GM19025 (cell line): ENCODE measurements around the gene COX7B2.

Source experiments
- ATAC-seq: cut with Tn5 transposase; IDR thresholded peaks from one replicate; pipeline ENCODE4 v1.9.1; 2021; ENCODE audit warnings: mild to moderate bottlenecking, low read depth, moderate library complexity; ENCODE audit not compliant: unreplicated experiment

Gene COX7B2

GRCh38 chr4:46909078-46909477, at the start of gene COX7B2:
COX7B2 (minus strand) TSS chr4:46909245; CDS start chr4:46735192, 174,053 bp downstream.
- no peak for ATAC-seq

GRCh38 chr4:46956451-46956850, 47.4 kb upstream of the COX7B2 start:
- ATAC-seq: no peak

GRCh38 chr4:46955601-46956000, 46.6 kb upstream of the COX7B2 start:
- ATAC-seq: no peak

GRCh38 chr4:46954643-46955042, 45.6 kb upstream of the COX7B2 start:
- ATAC-seq: no peak

GRCh38 chr4:46953564-46953963, 44.5 kb upstream of the COX7B2 start:
- no peak for ATAC-seq

GRCh38 chr4:46952451-46952850, 43.4 kb upstream of the COX7B2 start:
- no peak for ATAC-seq

- no peak for ATAC-seq
Measured at GRCh38 chr4:46950826-46951225, 41.8 kb upstream of the COX7B2 start.

- no peak for ATAC-seq
Measured at GRCh38 chr4:46949822-46950221, 40.8 kb upstream of the COX7B2 start.

- ATAC-seq: no peak
Measured at GRCh38 chr4:46947541-46947940, 38.5 kb upstream of the COX7B2 start.

- ATAC-seq: no peak
Measured at GRCh38 chr4:46946919-46947536, 38.0 kb upstream of the COX7B2 start.

- ATAC-seq: no peak
Measured at GRCh38 chr4:46945062-46945461, 36.0 kb upstream of the COX7B2 start.

GRCh38 chr4:46944345-46944744, 35.3 kb upstream of the COX7B2 start:
- no peak for ATAC-seq

- no peak for ATAC-seq
Measured at GRCh38 chr4:46937493-46937892, 28.4 kb upstream of the COX7B2 start.

- no peak for ATAC-seq
Measured at GRCh38 chr4:46934726-46935125, 25.7 kb upstream of the COX7B2 start.

GRCh38 chr4:46933686-46934085, 24.6 kb upstream of the COX7B2 start:
- ATAC-seq: no peak

GRCh38 chr4:46931981-46932380, 22.9 kb upstream of the COX7B2 start:
- ATAC-seq: peak; percentile 88

GRCh38 chr4:46930891-46931290, 21.8 kb upstream of the COX7B2 start:
- ATAC-seq: no peak

- ATAC-seq: no peak
Measured at GRCh38 chr4:46927201-46927600, 18.2 kb upstream of the COX7B2 start.

GRCh38 chr4:46924789-46925529, 15.9 kb upstream of the COX7B2 start:
- no peak for ATAC-seq

- ATAC-seq: no peak
Measured at GRCh38 chr4:46922205-46922604, 13.2 kb upstream of the COX7B2 start.

GRCh38 chr4:46908148-46908547, 897 bp downstream of the COX7B2 start:
- no peak for ATAC-seq

- no peak for ATAC-seq
Measured at GRCh38 chr4:46900082-46900481, 9.0 kb downstream of the COX7B2 start.
